H1 (cell line): ENCODE results near the gene PCBP4.

ENCODE experiments used
- CTCF ChIP-seq, 3 experiments: IDR thresholded peaks; 1 replicate in 2 of 3; 2 replicates in 1 of 3; pipeline versions ENCODE4 v1.5.1 to v1.6.1; 2011; ENCODE audit warnings: low read length in 3 of 3, mild to moderate bottlenecking in 3 of 3, inconsistent platforms in 2 of 3, low read depth in 1 of 3, moderate library complexity in 1 of 3; ENCODE audit not compliant: insufficient read depth in 1 of 3; ENCODE audit errors: control extremely low read depth in 1 of 3
- EP300 ChIP-seq, 2 experiments: IDR thresholded peaks; 1 replicate in 1 of 2; 2 replicates in 1 of 2; pipeline ENCODE4 v1.6.1; 2011 to 2012; ENCODE audit warnings: low read depth in 2 of 2, low read length in 2 of 2, mild to moderate bottlenecking in 2 of 2, borderline replicate concordance in 1 of 2, inconsistent platforms in 1 of 2, moderate library complexity in 1 of 2
- POLR2A ChIP-seq, 2 experiments: IDR thresholded peaks; 1 replicate in 1 of 2; 2 replicates in 1 of 2; pipeline ENCODE4 v1.6.1; 2011; ENCODE audit warnings: low read depth in 2 of 2, low read length in 2 of 2, mild to moderate bottlenecking in 2 of 2; ENCODE audit errors: control extremely low read depth in 1 of 2

- TF ChIP-seq CTCF (IDR thresholded peaks at IDR 0.05; ENCODE audit: control extremely low read depth in 1 of 3, insufficient read depth in 1 of 3, low read depth in 1 of 3, low read length in 3 of 3) = no peak
- TF ChIP-seq EP300 (IDR thresholded peaks at IDR 0.05; ENCODE audit: borderline replicate concordance in 1 of 2, low read depth in 2 of 2, low read length in 2 of 2) = no peak
- no peak for TF ChIP-seq POLR2A (IDR thresholded peaks at IDR 0.05; ENCODE audit: control extremely low read depth in 1 of 2, low read depth in 2 of 2, low read length in 2 of 2)
Observed at GRCh38 chr3:51958603-51959521, 8.4 kb downstream of the PCBP4 start.
